GM12873 (cell line): ENCODE data around the gene GPR52.

Experiments
- TF ChIP-seq, protein P1 (sequence below): IDR thresholded peaks from 2 replicates; pipeline ENCODE4 v1.5.1; 2012; ENCODE audit warnings: low read depth, mild to moderate bottlenecking, moderate library complexity, low read length, control low read depth; ENCODE audit not compliant: insufficient read depth; ENCODE audit errors: missing control alignments

Gene GPR52

DNA sequence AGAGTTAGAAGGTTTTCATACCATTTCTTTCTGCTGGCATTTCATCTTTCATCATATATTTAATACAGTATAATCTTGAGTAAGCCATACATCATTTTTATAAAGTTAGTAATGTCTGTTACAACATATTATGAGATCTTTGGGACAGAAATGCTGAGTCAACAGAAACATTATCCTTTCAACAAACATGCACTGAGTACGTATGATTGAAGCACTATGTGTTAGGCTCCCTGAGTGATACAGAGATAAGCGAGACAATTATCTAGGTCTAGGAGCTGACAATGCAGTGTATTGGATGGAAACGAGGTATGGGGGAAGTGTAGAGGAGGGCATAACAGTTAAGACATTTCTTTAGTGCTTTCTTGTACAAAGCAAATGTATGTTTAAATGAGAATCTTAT, 19.7 kb upstream of the GPR52 start:
- TF ChIP-seq, protein P1, sequence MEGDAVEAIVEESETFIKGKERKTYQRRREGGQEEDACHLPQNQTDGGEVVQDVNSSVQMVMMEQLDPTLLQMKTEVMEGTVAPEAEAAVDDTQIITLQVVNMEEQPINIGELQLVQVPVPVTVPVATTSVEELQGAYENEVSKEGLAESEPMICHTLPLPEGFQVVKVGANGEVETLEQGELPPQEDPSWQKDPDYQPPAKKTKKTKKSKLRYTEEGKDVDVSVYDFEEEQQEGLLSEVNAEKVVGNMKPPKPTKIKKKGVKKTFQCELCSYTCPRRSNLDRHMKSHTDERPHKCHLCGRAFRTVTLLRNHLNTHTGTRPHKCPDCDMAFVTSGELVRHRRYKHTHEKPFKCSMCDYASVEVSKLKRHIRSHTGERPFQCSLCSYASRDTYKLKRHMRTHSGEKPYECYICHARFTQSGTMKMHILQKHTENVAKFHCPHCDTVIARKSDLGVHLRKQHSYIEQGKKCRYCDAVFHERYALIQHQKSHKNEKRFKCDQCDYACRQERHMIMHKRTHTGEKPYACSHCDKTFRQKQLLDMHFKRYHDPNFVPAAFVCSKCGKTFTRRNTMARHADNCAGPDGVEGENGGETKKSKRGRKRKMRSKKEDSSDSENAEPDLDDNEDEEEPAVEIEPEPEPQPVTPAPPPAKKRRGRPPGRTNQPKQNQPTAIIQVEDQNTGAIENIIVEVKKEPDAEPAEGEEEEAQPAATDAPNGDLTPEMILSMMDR = no peak

DNA sequence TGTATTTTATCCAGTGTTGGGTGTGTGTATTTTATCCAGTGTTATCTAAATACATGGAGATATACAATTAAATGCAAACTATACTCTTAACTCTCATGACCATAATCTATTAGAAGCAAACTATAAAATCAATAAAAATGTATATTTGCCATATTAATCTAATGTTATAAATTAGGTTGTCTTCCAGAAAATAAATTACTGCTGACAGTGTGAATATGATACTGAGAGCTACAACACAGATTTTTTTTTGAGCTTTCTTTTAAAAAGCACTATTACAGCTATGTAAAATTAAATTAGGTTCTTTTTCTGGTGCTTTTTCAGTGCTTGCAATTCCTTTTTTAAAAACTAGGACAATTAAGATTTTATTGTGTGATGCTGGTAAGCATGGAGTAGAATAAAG, 19.0 kb upstream of the GPR52 start:
- TF ChIP-seq, protein P1 = no peak

DNA sequence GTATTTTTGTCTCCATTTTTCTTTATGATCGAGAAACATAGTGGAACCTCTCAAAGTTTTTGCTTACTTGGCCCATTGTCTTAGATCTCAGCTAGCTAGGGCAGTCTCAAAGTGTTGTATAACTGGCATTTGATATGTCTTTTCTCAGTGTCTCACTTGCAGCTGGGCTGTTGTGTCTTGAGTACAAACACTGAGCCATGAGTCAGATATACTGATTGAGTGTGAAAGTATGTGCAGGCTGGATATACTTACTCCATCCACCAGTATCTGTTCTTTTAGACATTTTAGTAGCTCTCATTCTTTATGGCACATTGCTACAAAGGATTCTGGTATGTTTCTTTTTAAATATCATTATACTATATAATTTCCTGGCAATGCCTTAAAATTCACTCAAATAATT, 14.3 kb upstream of the GPR52 start:
- TF ChIP-seq, protein P1 = no peak

DNA sequence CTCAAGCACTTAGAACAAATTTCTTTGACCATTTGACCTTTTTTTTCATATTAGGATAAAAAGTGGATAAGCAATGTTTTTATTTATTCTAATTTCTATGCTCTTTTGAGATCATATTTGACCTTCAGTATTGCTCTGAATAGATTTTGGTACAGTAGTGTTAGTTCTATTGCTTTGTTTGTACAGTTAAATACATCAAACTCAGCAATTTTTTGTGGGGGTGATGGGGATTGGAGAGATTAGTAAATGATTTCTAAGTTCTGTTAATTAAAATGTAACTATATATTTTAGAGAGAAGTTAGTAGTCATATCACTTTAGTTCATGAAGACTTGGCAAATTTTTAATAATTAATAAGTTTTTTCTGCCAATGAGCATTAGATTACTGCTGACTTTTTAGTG, 2.4 kb upstream of the GPR52 start:
- TF ChIP-seq, protein P1 = no peak

DNA sequence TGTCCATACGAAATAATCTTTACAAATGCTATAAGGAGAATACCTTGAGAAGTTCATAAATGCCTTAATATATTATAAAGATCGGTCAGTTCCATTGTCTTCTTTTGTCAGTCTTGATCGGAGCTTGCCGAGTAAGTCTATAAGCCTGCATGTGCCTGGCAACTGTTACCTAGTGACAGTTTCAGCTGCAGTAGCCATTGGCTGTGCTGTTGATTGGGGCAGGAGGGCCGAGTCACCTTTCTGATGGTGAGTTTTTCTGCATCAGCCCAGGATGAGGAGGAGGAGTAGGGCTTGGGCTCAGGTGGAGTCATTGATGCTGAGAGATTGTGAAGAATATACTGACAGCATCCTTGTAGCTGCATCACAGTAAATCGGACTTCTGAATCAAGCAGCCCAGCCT, 1.9 kb upstream of the GPR52 start:
- TF ChIP-seq, protein P1 = no peak

DNA sequence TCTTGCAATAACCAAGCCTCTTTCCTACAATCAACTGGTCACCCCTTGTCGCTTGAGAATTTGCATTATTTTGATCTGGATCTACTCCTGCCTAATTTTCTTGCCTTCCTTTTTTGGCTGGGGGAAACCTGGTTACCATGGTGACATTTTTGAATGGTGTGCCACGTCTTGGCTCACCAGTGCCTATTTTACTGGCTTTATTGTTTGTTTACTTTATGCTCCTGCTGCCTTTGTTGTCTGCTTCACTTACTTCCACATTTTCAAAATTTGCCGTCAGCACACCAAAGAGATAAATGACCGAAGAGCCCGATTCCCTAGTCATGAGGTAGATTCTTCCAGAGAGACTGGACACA, 743 bp downstream of the GPR52 start:
- TF ChIP-seq, protein P1 = no peak

DNA sequence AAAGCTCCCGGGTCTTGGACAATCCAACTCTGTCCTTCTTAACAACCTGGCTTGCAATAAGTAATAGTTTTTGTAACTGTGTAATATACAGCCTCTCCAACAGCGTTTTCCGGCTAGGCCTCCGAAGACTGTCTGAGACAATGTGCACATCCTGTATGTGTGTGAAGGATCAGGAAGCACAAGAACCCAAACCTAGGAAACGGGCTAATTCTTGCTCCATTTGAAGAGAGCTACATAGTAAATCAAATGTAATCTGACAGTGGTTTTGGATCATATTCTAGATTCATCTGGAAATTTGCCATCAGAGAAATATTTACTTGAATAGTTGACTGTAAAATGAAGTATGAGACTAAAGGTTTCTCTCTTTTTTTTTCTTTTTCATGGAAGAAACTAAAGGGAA, 1.2 kb downstream of the GPR52 start:
- TF ChIP-seq, protein P1 = no peak

- TF ChIP-seq, protein P1 = no peak
Observed at GRCh38 chr1:174451408-174451807, 3.6 kb downstream of the GPR52 start.
